Endothelial cell of umbilical vein (primary cell): ENCODE measurements around the gene SYT7. TPM values are rescaled to one million over a fixed set of nuclear protein-coding genes. Genes with fewer than 3 reads are reported as not detected.

Experiments used
- BruUV-seq: library from RNA; stranded (reverse); fragments of 400-500 nt; replicated peaks from 2 replicates; lab custom pipeline; 2021; lab: Mats Ljungman, UMichigan
- CTCF ChIA-PET: fragments of 300-600, 350-600 bp; sonication (Branson Sonifier 250); formaldehyde crosslinking; loops from one replicate; lab custom pipeline; 2021; ENCODE audit warnings: antibody characterized with exemption, inconsistent platforms; lab: Charles Lee
- POLR2A ChIA-PET: fragments of 300-600, 350-600 bp; sonication (Branson Sonifier 250); formaldehyde crosslinking; loops from one replicate; lab custom pipeline; 2021; ENCODE audit warnings: antibody characterized with exemption, inconsistent platforms; lab: Charles Lee
- DNase-seq: peaks from one replicate; pipeline ENCODE4 v3.0.0-alpha.2; 2011; ENCODE audit warnings: low read depth, low spot score
- FAIRE-seq: peaks from 2 replicates; lab custom pipeline; 2011; peaks lifted over from hg19 to GRCh38; lab: Jason Lieb, UNC
- H2AFZ ChIP-seq: 2 replicates; pipeline ENCODE4 v1.6.0; 2012; ENCODE audit warnings: low read depth, low read length, control low read depth, inconsistent platforms
- H3K27ac ChIP-seq: 2 replicates; pipeline ENCODE4 v1.5.1; 2011; ENCODE audit warnings: low read depth, mild to moderate bottlenecking, control low read depth, low read length, moderate library complexity; ENCODE audit not compliant: insufficient read depth
- H3K27me3 ChIP-seq, 2 experiments: 2 replicates each; pipeline versions ENCODE4 v1.6.0 to v1.6.1; 2011; ENCODE audit warnings: low read length in 2 of 2, mixed read lengths in 1 of 2; ENCODE audit not compliant: control insufficient read depth in 2 of 2, insufficient read depth in 2 of 2
- H3K36me3 ChIP-seq, 2 experiments: 2 replicates in 1 of 2; 3 replicates in 1 of 2; pipeline ENCODE4 v1.5.1; 2011; ENCODE audit warnings: low read length in 2 of 2, mild to moderate bottlenecking in 1 of 2, moderate library complexity in 1 of 2; ENCODE audit not compliant: control insufficient read depth in 2 of 2, insufficient read depth in 2 of 2; ENCODE audit errors: extremely low read depth in 1 of 2
- H3K4me1 ChIP-seq: 3 replicates; pipeline ENCODE4 v1.5.1; 2011; ENCODE audit warnings: mild to moderate bottlenecking, low read length; ENCODE audit not compliant: control insufficient read depth, insufficient read depth; ENCODE audit errors: extremely low read depth
- H3K4me2 ChIP-seq: 2 replicates; pipeline ENCODE4 v1.6.1; 2011; ENCODE audit warnings: low read length, control low read depth, mixed read lengths; ENCODE audit not compliant: insufficient read depth
- H3K4me3 ChIP-seq, 3 experiments: fragments of 200-600 bp in 1 of 3; sonication (generic), shearing (Covaris generic) in 1 of 3; replicated peaks in 1 of 3; 2 replicates each; pipeline ENCODE4 v1.5.1; 2011 to 2016; ENCODE audit warnings: control low read depth in 3 of 3, low read length in 3 of 3, mild to moderate bottlenecking in 2 of 3, inconsistent platforms in 1 of 3, low read depth in 1 of 3, moderate library complexity in 1 of 3; ENCODE audit not compliant: insufficient read depth in 1 of 3
- H3K79me2 ChIP-seq: 2 replicates; pipeline ENCODE4 v1.6.0; 2012; ENCODE audit warnings: low read length, inconsistent platforms; ENCODE audit not compliant: control insufficient read depth, insufficient read depth
- H3K9ac ChIP-seq: replicated peaks from 2 replicates; pipeline ENCODE3; 2011; ENCODE audit warnings: low read length, control low read depth; ENCODE audit not compliant: insufficient read depth; ENCODE audit errors: extremely low read depth
- H3K9me1 ChIP-seq: replicated peaks from 3 replicates; pipeline ENCODE4 v1.6.0; 2011; ENCODE audit warnings: mild to moderate bottlenecking, low read length; ENCODE audit not compliant: control insufficient read depth, insufficient read depth; ENCODE audit errors: extremely low read depth
- H3K9me3 ChIP-seq: replicated peaks from 2 replicates; pipeline ENCODE4 v1.5.1; 2012; ENCODE audit warnings: low read length, inconsistent platforms; ENCODE audit not compliant: control insufficient read depth, insufficient read depth
- H4K20me1 ChIP-seq: replicated peaks from 2 replicates; pipeline ENCODE3; 2011; ENCODE audit warnings: mild to moderate bottlenecking, low read length; ENCODE audit not compliant: control insufficient read depth, insufficient read depth; ENCODE audit errors: extremely low read depth
- EZH2 ChIP-seq: IDR thresholded peaks from 2 replicates; pipeline ENCODE4 v1.6.1; 2012; ENCODE audit warnings: borderline replicate concordance, low read depth, mild to moderate bottlenecking, moderate library complexity, low read length, inconsistent platforms; ENCODE audit not compliant: severe bottlenecking
- FOS ChIP-seq: IDR thresholded peaks from 2 replicates; pipeline ENCODE4 v1.6.1; 2011; ENCODE audit warnings: mild to moderate bottlenecking, low read length, moderate library complexity, borderline replicate concordance; ENCODE audit not compliant: insufficient read depth
- GATA2 ChIP-seq: IDR thresholded peaks from 2 replicates; pipeline ENCODE4 v1.7.0; 2011; ENCODE audit warnings: low read depth, mild to moderate bottlenecking, moderate library complexity, mixed read lengths, low read length; ENCODE audit not compliant: insufficient read length, insufficient read depth
- JUN ChIP-seq: IDR thresholded peaks from 2 replicates; pipeline ENCODE4 v1.6.1; 2011; ENCODE audit warnings: borderline replicate concordance, low read depth; ENCODE audit not compliant: insufficient read length, insufficient read depth
- MYC ChIP-seq: IDR thresholded peaks from one replicate; pipeline ENCODE4 v1.6.1; 2011; ENCODE audit warnings: mild to moderate bottlenecking, low read depth, low read length
- POLR2A ChIP-seq: IDR thresholded peaks from 2 replicates; pipeline ENCODE4 v1.6.1; 2012; ENCODE audit warnings: low read depth, mild to moderate bottlenecking, control low read depth, low read length
- POLR2AphosphoS5 ChIP-seq: IDR thresholded peaks from 2 replicates; pipeline ENCODE4 v1.6.1; 2012; ENCODE audit warnings: low read depth, mild to moderate bottlenecking, control low read depth, low read length, moderate library complexity; ENCODE audit not compliant: insufficient read depth
- dilution Hi-C: fragments of 300-500 bp; cut with MboI; formaldehyde crosslinking; loops from one replicate; pipeline ENCODE4 v1.15.0; 2019; ENCODE audit warnings: low sequenced_read_pairs; ENCODE audit not compliant: extremely low pct_ligation_motif_present
- intact Hi-C: fragments of 100-400 bp; cut with micrococcal nuclease; formaldehyde crosslinking; loops from one replicate; pipeline ENCODE4 v1.10.0; 2022
- polyA plus RNA-seq, 4 experiments: library from polyadenylated mRNA; depleted of rRNA in 3 of 4; stranded (reverse) in 3 of 4; unstranded in 1 of 4; fragments of >200 nt; gene quantifications; 2 replicates each; pipeline versions ENCODE4 v1.2.1 to v1.2.3, GENCODE V29; 2011 to 2012; ENCODE audit warnings: missing spikeins in 1 of 4
- total RNA-seq: library from RNA; stranded (reverse); gene quantifications from 2 replicates; pipeline ENCODE4 v1.2.3, GENCODE V29; 2021
- TF ChIP-seq, protein P1 (sequence below), 2 donors: IDR thresholded peaks; 1 replicate in 1 of 2; 2 replicates in 1 of 2; pipeline ENCODE4 v1.5.1; 2011; ENCODE audit warnings: low read length in 2 of 2, mild to moderate bottlenecking in 2 of 2, moderate library complexity in 2 of 2, control low read depth in 1 of 2, inconsistent platforms in 1 of 2, low read depth in 1 of 2; ENCODE audit not compliant: insufficient read depth in 1 of 2; ENCODE audit errors: extremely low read depth in 1 of 2
- TF ChIP-seq, protein P2 (sequence below): IDR thresholded peaks from 2 replicates; pipeline ENCODE4 v1.6.1; 2011; ENCODE audit not compliant: insufficient read depth, insufficient read length

Gene SYT7
- total and polyA plus RNA-seq, 2 donors (not counting 3 experiments of a cell fraction or from before 2014, with no cell fraction given) = 0.08 to 0.55 TPM

DNA sequence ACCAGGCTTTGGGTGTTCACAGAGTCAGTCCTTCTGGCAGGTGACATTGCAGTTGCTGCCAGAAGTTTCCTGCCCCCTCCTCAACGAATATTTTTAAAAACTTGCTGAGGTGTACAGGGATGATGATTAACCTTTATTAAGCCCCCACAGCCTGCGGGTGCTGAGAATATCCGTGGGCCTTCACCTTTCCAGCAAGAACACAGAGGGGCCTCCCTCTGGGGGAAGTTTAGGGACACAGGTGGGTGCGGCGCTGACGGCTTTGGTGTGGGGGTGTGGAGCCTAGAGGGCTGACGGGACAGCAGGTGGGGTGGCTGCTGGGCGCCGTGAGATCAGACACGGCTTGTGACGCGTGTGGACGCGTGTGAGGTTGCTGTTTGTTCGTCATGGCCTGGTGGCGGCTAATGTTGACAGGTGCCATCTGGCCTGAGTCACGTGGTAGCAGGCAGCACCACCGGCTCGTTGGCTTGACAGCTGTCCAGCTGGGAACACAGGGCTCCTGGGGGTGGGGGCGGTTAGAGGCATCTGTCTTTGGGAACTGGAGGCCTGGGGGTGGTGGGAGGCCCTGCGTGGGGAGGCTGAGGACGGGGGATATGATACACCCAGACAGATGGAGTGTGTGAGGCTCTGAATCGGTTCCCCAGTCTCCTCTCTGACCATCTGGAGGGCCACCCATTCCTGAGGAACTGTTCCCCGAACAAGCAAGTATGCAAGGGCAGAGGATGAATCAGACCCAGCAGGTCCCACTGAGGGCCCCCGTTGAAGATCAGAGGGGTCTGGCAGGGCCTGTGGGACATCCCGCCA, 84.9 kb downstream of the SYT7 start:
- no peak overlapping the region for H3K27ac ChIP-seq
- CTCF ChIA-PET = interaction anchor here (1.0 to 3.9 kb wide), 4 partner anchors 12 to 50 kb away, joined by 3 to 16 read pairs (median 10); no protein-coding TSS in a partner anchor
- POLR2A ChIA-PET = no interaction called here

More for the DNA sequence above, 84.9 kb downstream of the SYT7 start:
- TF ChIP-seq, protein P1, sequence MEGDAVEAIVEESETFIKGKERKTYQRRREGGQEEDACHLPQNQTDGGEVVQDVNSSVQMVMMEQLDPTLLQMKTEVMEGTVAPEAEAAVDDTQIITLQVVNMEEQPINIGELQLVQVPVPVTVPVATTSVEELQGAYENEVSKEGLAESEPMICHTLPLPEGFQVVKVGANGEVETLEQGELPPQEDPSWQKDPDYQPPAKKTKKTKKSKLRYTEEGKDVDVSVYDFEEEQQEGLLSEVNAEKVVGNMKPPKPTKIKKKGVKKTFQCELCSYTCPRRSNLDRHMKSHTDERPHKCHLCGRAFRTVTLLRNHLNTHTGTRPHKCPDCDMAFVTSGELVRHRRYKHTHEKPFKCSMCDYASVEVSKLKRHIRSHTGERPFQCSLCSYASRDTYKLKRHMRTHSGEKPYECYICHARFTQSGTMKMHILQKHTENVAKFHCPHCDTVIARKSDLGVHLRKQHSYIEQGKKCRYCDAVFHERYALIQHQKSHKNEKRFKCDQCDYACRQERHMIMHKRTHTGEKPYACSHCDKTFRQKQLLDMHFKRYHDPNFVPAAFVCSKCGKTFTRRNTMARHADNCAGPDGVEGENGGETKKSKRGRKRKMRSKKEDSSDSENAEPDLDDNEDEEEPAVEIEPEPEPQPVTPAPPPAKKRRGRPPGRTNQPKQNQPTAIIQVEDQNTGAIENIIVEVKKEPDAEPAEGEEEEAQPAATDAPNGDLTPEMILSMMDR (IDR thresholded peaks at IDR 0.05; ENCODE audit: extremely low read depth in 1 of 2, insufficient read depth in 1 of 2, low read depth in 1 of 2, low read length in 2 of 2) = no peak
- TF ChIP-seq MYC = no peak
- no peak for TF ChIP-seq EZH2
- no peak for TF ChIP-seq FOS
- TF ChIP-seq POLR2A = no peak
- no peak for TF ChIP-seq JUN
- TF ChIP-seq GATA2 = no peak
- TF ChIP-seq, protein P2, sequence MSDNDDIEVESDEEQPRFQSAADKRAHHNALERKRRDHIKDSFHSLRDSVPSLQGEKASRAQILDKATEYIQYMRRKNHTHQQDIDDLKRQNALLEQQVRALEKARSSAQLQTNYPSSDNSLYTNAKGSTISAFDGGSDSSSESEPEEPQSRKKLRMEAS = no peak
- TF ChIP-seq POLR2AphosphoS5 = no peak
- Histone ChIP-seq H3K4me3 (no peak overlapping the region), H3K9ac (no peak overlapping the region), H3K4me2 (no peak overlapping the region), H2AFZ (no peak overlapping the region), H3K27me3 (no peaks in the 10 kb centered on the region), H4K20me1 (no peaks in the 10 kb centered on the region), H3K9me3 (no peaks in the 10 kb centered on the region), H3K9me1 (no peaks in the 10 kb centered on the region), H3K79me2 (no peaks in the 10 kb centered on the region), H3K4me1 (no peaks in the 10 kb centered on the region), H3K36me3 (no peaks in the 10 kb centered on the region)
- dilution Hi-C loops = no loop called here
- DNase-seq (no peak), FAIRE-seq (no peak)
- intact Hi-C loops = no loop called here
- no TSS peak for BruUV-seq
